GM21447 (cell line): ENCODE results near the gene TMCO4.

Experiments used
- ATAC-seq: cut with Tn5 transposase; IDR thresholded peaks from one replicate; pipeline ENCODE4 v1.9.1; 2021; ENCODE audit not compliant: unreplicated experiment

The TMCO4 gene

DNA sequence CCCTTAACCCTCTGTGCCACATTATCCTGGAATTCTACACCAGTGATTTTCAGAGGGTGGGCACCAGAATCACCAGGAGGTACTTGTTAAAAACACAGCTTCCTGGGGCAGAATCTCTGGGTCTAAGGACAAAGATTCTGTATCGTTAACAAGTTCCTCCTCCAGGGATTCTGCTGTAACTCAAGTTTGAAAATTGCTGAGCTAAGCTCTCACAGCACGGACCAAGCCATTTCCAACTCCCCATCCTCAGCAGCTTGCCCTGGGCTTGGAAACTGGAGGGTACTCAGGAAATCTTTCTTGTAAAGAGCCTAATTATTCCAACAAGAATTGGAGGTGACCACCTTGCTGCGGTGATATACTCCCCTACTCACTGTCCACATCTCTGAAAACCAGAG lies 48.8 kb downstream of the TMCO4 start:
- ATAC-seq: no peak

DNA sequence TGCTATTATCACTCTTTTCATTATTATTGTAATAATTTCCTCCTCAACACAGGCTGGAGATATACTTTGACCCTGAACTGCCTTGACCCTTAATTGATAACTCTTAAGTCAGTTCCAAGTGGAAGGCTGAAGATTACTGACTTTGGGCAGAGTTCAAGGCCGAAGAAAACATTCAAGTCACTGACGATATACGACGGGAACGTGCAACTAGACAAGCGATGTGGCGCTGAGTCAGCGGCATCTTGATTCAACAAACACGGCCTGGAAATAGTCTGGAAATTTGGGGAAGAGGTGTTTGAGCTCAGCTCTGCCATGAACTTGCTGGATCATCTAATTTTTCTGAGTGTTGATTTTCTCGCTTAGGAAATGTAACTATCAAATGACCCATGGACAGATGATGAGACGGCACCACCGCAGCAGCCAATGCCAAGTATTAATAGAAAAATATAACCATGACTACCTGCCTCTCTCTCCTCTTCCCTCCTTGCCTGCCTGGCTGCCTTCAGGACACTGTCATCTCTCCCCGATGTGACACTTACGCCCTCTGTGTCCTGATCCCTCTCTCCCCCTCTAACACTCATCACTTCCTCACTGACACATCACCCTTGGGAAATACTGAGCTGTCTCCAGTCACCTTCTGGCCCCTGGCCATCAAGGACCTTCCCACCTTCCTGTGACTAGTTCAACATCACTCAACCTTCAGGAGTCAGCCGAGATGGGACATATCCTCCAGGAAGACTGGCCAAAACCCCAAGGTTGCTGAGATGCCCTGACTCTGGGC lies 49.4 kb downstream of the TMCO4 start:
- no peak for ATAC-seq

DNA sequence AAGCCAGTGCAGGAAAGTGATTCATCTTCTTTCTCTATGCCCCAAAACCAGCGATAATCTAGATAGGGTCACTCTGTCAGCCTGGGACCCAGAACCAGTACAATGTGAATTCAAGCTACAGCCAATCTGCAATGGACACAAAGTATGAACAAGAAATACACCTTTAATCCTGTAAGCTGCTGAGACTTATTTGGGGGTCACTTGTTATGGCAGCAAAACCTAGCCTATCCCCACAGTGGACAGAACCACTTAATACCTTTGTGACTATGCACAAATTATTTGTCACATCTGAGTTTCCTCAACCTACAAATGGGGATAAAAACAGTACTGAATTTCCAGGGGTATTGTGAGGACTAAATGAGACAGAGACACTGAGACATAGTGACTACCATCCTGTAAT lies 50.0 kb downstream of the TMCO4 start:
- no peak for ATAC-seq

DNA sequence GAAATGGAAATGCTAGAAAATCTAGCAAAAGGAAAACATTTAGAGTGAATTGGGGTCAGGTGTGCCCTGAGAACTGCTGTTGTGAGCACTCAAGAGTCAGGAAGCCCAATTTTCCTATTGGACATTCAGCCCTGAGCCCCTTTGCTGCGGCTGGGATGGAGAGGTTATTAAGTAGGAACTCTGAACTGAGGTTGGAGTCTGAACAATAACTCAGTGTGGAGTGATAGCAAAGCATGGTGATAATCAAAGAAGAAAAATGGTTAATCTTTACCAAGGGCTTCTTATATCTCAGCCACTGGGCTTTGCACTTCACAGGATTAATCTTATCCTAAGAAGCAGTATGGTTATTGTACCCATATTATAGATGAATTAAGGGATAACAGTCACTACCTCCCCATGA lies 52.0 kb downstream of the TMCO4 start:
- ATAC-seq: no peak

DNA sequence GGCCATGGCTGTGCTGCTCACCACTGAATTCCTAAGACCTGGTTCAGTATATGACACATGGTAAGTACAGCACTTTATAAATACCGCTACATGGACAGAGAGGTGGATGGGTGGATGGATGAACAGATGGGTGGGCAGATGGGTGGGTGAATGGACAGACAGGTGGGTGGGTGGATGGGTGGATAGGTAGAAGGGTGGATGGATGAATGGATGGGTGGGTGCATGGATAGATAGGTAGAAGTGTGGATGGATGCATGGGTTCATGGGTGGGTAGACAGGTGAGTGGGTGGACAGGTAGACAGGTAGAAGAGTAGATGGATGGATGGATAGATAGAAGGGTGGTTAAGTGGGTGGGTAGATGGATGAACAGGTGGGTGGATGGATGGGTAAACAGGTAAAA lies 54.8 kb downstream of the TMCO4 start:
- ATAC-seq: no peak

DNA sequence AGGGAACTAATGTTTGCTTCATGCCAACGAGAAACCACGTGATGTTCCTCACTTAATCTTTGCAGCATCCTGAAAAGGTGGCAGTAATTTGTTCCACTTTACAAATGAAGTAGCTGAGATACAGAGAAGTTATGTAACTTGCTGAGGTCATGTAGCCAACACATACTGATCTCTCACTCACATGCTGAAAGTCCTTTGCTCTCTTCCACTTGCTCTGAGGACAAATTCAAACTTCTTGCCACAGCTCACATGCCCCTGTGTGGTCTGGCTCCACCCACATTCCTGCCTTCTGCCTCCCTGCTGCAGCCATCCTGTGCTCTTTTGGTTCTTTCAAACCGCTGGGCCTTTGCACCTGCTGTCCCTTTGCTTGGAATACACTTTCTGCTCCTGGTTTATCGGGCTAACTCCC lies 55.4 kb downstream of the TMCO4 start:
- ATAC-seq: no peak

DNA sequence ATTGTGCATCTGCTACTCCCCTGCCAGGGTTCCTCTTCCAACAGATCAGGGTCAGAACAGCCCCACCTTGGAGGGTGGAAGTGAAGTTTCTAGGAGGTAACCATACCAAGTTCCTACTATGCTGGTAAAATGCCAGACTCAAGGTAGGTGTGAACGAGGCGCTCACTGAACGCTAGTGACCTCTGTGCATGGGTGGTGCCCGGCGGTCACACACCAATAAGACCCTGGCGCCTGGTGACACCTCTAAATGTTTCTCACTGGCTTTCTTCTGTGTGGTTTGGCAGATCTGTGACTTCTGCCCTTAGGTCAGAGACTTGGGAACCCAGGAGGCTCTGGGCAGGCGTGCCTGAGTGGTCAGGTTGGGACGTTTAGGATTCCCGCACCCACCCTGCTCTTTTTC lies 55.9 kb downstream of the TMCO4 start:
- ATAC-seq: no peak

DNA sequence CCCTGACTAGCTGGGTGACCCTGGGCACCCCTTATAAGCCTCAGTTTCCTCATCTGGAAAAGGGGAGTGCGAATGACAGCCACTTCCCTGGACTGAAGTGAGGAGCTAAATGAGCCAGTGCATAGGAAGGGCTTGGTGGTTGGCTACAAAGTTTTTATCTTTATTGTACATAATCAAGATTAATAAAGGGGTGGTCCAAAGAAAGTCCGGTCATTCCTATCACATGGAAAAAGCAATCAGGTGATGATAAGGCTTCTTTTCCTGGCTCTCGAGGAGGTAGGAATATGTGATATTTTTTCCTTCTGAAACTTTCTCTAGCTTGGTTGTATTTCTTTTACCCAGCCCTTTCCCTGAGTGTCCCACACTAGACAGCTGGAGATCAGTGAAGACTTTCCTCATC lies 56.5 kb downstream of the TMCO4 start:
- no peak for ATAC-seq

DNA sequence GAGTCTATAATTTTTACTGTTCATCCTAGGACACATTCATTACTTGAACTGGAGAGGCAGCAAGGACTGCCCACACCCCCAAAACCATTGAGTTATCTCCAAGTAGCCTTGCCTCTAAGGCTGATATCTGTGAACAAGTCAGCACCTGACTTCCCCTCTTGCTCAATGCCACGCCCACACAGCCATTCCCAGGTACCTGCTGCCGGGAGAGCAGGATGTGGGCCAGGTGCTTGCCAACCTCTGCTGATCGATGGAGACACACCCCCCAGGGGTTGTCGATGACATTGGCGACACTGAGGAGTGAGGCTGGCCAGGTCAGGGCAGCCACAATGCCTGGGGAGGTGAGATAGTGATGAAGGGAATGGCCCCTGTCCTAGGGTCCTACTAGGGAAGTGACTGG lies 60.1 kb downstream of the TMCO4 start:
- ATAC-seq: no peak

DNA sequence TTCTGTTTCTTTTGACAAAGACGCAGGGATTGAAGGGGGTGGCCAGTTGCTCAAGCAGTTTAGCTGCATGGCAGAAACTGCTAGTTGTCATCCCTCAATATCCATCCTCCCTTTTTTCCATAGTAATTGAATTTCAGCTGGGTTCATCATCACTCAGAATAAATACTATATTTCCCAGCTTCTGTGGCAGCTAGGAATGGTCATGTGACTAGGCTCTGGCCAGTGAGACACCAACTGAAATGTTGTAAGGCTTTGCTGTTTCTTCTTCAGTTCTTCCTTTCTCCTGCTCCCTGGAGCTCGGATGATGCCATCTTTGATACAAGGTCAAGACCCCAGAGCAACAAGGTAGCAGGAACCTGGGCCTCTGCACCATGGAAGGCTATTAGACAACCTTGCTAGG lies 61.0 kb downstream of the TMCO4 start:
- ATAC-seq: no peak

DNA sequence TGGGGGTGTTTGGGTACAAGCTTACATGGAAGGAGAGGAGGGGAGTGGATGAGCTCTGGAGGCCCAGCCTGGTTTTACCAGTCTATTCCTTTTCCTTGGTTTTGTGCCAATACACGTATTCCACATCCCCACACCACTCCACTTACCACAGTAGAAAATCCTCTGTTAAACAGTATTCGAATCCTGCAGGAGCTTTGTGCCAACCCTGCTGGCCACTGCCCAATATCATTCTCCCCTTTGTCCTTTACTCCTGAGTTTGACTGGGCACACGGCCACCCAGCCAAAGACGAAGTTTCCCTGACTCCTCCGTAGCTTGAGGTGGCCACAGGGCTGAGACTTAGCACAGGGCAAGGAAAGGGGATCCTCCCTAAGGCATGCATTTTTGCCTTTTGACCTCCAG lies 61.6 kb downstream of the TMCO4 start:
- no peak for ATAC-seq

DNA sequence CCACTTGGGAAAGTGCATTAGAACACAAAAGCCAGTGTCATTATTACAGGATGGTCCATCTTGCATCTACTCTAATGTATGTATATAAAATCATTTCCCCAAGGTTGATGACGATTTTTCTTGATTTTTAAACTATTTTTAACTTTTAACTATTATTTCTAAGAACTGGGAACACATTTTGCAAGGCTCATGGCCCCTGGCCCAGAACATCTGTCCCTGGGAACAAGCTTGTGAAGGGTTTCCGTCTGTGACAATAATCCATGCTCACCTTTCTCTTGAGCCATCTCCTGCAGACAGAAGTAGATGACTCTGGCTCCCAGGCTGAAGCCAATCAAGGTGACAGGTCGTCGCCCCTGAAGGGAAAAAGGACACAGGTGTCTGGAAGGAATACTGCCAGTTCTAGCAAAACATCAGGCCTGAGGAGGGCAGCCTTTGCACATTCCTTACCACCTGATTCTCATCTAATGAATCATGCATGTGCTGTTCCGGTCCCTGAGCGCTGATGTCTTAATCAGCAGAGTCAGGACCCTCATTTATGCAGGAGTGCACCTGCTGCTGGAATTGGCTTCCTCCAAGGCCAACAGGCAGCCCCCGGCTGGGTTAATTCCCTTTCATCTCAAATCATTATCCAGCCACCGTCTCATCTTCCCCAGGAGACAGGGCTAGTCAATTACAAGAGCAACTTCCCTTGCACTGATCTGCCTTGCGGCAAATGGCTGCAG lies 62.5 kb downstream of the TMCO4 start:
- no peak for ATAC-seq

DNA sequence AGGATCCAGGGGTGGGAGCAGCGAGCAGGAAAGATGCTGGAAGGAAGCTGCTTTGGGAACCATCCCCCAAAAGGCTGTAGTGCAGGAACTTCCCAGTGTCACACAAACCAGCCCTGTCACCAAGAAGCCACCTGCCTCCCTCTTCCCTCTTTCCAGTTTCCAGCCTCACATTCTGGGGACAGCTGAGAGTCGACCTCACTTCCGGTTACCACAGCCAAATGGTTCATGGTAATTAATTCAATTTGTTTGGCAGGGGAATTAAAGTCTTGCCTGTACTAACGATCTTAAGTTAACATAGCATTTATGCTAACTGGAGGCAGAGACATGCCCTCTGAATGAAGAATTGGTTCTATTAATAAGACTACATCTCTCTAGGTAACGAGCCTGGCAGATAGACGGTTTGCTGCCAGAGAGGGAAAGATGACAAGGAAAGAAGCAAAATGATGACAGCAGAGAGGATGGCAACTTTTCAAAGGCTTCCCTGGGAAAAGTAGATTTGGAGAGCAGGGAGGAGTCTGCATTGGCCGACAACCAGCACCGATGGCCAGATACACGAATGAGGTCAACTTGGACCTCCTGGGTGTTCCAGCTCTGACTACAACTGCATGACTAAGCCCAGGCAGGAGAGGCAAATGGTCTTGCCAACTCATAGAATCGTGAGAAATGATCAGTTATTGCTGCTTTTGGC lies 64.1 kb downstream of the TMCO4 start:
- ATAC-seq: no peak

DNA sequence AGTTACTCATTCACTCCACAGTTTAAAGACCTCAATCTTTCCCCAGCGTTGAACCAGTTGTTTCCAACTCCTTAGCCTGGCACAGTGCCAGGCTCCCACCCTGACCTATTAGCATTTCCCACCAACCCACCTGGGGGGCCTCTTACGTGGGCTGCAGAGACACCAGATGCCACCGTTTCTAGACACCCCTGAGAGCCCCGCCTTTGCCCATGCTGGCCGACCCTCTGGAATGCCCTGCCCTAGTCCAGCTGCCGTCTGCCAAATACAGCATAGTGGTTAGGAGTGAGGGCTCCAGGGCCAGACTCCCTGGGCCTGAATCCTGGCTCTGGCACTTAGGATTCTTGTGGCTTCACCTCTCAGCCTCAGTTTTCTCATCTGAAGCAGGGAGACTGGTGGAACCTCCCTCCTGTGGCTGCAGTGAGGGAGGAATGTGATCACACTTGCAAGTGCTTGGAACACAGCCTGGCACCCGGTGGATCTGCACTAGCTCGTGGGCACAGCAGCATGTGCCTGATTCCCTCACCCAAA lies 65.2 kb downstream of the TMCO4 start:
- ATAC-seq: no peak

DNA sequence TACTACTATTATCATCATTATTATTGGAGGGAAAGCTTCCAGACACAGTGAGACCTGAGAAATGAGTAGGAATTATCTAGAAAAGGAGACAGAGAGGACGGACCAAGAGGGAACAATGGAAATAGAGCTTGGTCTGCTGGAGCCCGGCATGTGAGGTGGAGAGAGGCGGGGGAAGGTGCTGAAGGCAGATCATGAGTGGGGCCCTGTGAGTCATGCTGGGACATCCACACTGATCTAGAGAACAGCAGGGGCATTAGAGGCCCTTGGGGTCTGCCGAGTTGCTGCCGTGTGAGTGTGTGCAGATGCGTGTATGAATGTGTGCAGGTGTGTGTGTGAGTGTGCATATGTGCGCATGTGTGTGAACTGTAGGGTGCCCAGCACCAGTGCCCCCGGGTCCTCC lies 65.7 kb downstream of the TMCO4 start:
- no peak for ATAC-seq

DNA sequence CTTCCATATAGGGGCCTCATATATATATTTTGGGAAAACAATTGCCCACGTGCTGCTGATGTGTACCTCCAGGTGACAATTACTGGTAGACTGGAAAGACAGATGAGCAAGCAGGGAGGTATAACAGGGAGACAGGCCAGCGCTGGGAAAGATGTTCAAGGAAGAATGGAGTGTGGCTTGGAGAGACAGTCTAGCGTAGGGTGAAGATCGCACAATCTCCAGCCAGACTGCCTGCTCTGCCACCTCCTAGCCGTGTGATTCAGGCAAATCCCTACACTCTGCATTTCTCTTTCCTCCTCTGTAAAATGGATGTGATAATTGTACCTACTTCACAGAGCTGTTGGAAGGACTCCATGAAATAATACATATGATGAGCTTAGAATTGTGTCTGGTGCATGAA lies 66.1 kb downstream of the TMCO4 start:
- ATAC-seq: no peak

DNA sequence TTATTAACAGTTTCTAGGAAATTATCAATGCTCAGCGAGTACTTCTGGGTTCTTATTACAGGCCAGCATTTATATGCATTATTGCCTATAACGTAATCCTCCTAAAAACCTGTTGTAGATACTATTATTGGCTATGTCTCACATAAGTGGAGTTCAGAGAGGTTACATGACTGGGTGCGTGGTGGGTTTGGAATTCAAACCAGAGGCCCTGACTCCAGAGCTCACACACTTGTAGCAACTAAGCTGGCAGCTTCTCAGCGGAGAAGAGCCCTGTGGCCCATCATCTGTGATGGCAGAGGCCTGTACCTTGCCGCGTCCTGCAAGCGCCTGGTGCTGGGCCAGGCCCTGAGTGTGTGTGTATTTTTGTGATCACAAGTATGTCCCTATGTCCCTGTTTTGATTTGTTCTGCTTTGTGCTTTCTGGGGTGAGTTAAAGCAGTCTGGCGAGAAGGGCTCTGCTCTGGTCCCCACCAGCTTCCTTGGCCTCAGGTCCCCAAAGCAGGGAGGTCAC lies 68.3 kb downstream of the TMCO4 start:
- no peak for ATAC-seq

DNA sequence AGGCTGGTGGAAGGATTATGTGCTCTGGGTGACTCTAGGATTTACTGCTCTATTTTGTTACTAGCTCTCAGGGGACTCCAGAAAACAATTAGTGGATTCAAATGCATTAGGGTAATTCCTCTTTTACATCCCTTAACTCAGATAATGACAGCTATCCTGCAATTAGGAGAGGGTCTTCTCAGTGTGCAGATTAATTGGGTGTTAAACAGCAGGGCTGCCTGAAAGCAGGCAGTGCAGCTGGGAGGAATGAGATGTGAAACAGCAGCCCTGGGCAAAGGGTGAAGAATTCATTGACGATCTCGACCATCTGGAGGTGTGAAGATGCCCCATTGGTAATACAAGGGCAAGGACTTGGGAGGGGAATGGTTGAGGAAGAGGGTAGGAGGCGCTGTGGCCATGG lies 68.9 kb downstream of the TMCO4 start:
- ATAC-seq: no peak

DNA sequence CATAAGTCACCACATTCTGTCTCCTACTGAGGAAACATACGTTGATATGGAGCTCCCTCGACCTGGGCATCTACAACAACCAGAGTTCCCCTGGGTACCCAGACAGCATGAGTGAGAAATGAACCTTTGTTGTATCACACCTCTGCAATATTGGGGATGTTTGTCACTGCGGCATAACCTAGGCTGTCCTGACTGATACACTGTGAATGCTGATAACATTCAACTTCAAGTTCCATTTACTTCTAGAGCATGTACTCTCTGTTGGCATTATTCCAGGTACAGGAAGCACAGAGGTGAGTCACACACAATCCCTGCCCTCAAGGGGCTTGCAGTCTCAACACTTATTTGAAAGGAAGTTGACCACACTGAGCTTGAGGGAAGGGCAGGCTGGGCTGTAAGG lies 69.5 kb downstream of the TMCO4 start:
- no peak for ATAC-seq

DNA sequence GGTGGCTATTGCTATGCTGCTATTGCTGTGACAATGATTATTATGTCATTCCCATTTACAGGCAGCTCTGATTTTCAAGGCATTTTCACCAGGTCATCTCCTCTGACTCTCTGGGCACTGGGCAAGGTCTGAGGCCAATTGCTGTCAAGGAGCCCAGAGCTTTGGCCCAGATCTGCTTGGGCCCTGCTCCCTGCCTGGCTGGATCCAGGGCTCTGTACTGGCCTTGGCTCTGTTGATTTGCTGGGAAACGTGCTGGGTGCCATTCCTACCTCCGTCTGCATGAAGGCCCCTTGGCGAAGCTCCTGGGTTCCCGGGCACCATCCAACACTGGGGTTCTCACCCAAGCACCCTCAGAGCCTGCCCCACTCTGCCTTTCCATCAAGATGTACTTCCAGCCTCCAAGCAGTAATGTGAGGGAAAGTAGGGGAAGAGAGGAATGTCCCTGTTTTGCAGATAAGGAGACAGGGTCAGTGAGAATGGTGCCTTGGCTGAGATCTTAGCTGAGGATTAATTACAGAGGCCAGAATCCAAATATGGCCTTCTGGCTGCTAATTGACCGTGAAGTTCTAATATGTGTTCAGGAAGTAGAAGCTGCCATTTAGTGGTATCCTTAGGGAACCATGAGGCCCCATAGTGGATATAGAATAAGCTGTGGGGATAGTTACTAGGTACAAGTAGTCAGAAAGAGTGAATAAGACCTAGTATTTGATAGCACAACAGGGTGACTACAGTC lies 71.1 kb downstream of the TMCO4 start:
- no peak for ATAC-seq

DNA sequence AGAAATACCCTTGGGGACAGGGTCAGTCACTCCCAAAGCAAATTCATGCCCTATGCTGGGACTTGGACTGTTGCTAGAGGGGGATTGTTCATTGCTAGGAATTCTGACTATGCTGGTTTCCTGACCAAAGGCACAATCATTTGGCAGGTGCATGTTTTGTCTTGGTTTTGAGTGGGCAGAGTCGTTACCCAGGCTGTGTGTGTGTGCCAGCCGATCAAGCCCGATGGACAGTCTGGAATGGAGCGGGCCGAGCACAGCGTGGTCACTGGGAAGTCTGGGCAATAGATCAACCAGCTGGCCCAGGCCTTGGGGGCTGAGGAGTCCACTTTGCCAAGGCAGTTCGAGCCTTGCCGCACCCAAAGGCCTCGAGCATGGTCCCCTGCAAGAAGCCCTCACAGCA lies 74.1 kb downstream of the TMCO4 start:
- no peak for ATAC-seq
